ENCODE measurements around the gene FBXW7. TPM values are rescaled to one million over a fixed set of nuclear protein-coding genes. Genes with fewer than 3 reads are reported as not detected.
A peak's percentile ranks its signal among the peaks of the same experiment; 100 is the strongest.

FBXW7 gene
- total RNA-seq, 1 donor from 2014 or later = 56.7 TPM

GRCh38 chr4:152536545-152537182 is 772 bp upstream of the FBXW7 start:
- Histone ChIP-seq H3K36me3 (peaks cover 13% of the 10 kb centered on the region), H3K27me3 (ENCODE audit: low read depth) (no peaks in the 10 kb centered on the region), H3K27ac (replicated peaks) (peak overlapping the region; percentile 95), H3K4me3 (peak overlapping the region; percentile 99), H3K9me3 (replicated peaks) (peaks cover 10% of the 10 kb centered on the region), H3K4me1 (peaks cover 69% of the 10 kb centered on the region)
- no peak for TF ChIP-seq CTCF (IDR thresholded peaks at IDR 0.05; ENCODE audit: borderline replicate concordance)
- DNase-seq = no peak
- intact Hi-C loops (cut with micrococcal nuclease) = no loop called here

DNA sequence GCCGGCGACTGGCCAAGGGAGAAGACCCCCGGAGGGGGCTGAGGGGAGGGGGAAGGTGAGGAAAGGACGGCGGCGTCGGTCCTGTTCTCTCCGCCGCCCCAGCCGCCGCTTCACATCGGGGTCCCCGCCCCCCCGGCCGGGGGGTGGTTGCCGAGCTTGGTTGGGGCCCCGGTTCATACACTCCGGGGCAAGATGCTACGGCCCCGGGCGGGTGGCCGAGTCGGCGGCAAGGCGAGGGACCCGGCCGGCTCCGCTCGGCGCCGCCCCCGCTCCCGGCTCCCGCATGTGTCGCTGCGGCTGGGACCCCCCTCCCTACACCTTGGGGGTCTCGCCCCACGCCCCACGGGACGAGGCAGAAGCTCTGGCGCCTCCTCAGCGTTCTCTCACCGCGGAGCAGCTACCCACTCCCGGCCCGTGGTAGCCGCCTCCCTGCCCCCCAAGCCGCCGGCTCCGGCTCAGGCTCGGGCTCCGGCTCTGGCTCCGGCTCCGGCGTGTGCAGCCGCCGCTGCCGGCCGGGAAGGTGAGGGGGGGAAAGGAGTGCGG is 461 bp downstream of the FBXW7 start:
- peak; percentile 20 for DNase-seq
- peaks cover 13% of the 10 kb centered on the region for H3K36me3 ChIP-seq
- peak overlapping the region; percentile 99 for H3K4me3 ChIP-seq
- intact Hi-C loops (cut with micrococcal nuclease) = no loop called here
- no peaks in the 10 kb centered on the region for H3K27me3 ChIP-seq (ENCODE audit: low read depth)
- H3K27ac ChIP-seq (replicated peaks) = peak overlapping the region; percentile 95
- TF ChIP-seq CTCF (IDR thresholded peaks at IDR 0.05; ENCODE audit: borderline replicate concordance) = no peak
- H3K9me3 ChIP-seq (replicated peaks) = peaks cover 10% of the 10 kb centered on the region
- H3K4me1 ChIP-seq = peaks cover 82% of the 10 kb centered on the region

- H3K4me1 ChIP-seq = peaks cover 83% of the 10 kb centered on the region
- peak overlapping the region; percentile 95 for H3K27ac ChIP-seq (replicated peaks)
- peaks cover 8% of the 10 kb centered on the region for H3K36me3 ChIP-seq
- H3K9me3 ChIP-seq (replicated peaks) = peaks cover 3% of the 10 kb centered on the region
- intact Hi-C loops (cut with micrococcal nuclease) = no loop called here
- H3K4me3 ChIP-seq = peak overlapping the region; percentile 99
- TF ChIP-seq CTCF (IDR thresholded peaks at IDR 0.05; ENCODE audit: borderline replicate concordance) = no peak
- DNase-seq = peak; percentile 38
- H3K27me3 ChIP-seq (ENCODE audit: low read depth) = no peaks in the 10 kb centered on the region
Measured at GRCh38 chr4:152534541-152535359, 1.1 kb downstream of the FBXW7 start.

DNA sequence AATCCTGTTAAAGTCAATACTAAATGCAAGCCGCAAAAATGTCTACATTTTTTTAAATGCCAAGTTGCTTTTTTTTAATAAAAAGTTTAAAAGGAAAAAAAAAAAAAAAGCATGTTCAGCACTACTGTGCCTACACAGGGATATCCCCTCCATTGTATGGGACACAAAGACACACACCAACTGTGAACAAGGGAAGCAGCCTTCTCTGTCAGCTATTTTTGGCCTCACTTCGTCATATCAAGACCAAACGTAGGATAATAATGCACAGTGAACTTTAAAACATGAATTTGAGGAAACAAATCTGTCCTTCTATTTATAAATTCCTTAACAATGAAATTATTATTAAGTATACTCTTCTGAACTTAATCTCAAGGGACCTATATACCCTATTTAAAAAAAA is 4.4 kb downstream of the FBXW7 start:
- H3K27ac ChIP-seq (replicated peaks) = no peak overlapping the region
- H3K4me3 ChIP-seq = no peak overlapping the region
- H3K27me3 ChIP-seq (ENCODE audit: low read depth) = no peaks in the 10 kb centered on the region
- no peaks in the 10 kb centered on the region for H3K9me3 ChIP-seq (replicated peaks)
- DNase-seq = no peak
- TF ChIP-seq CTCF (IDR thresholded peaks at IDR 0.05; ENCODE audit: borderline replicate concordance) = no peak
- H3K4me1 ChIP-seq = peaks cover 66% of the 10 kb centered on the region
- no peaks in the 10 kb centered on the region for H3K36me3 ChIP-seq
- intact Hi-C loops (cut with micrococcal nuclease) = no loop called here

- intact Hi-C loops (cut with micrococcal nuclease) = no loop called here
- no peaks in the 10 kb centered on the region for H3K9me3 ChIP-seq (replicated peaks)
- no peak overlapping the region for H3K4me3 ChIP-seq
- no peaks in the 10 kb centered on the region for H3K36me3 ChIP-seq
- H3K27me3 ChIP-seq (ENCODE audit: low read depth) = no peaks in the 10 kb centered on the region
- H3K4me1 ChIP-seq = peaks cover 60% of the 10 kb centered on the region
- H3K27ac ChIP-seq (replicated peaks) = no peak overlapping the region
- TF ChIP-seq CTCF (IDR thresholded peaks at IDR 0.05; ENCODE audit: borderline replicate concordance) = no peak
- no peak for DNase-seq
Measured at GRCh38 chr4:152530600-152530999, 5.3 kb downstream of the FBXW7 start.
